HepG2 (cell line): ENCODE data around the gene EPB41L5. TPM values are rescaled to one million over a fixed set of nuclear protein-coding genes. Genes with fewer than 3 reads are reported as not detected.

Source experiments
- ATAC-seq: fragments of 200-7000 bp; cut with Tn5 transposase; 3 replicates; pipeline ENCODE4 v1.9.1; 2020; ENCODE audit warnings: mild to moderate bottlenecking, moderate library complexity
- BruUV-seq: library from RNA; stranded (reverse); fragments of 400-500 nt; replicated peaks from 2 replicates; lab custom pipeline; 2021; lab: Mats Ljungman, UMichigan
- CTCF ChIA-PET: fragments of 300-600 bp; formaldehyde crosslinking; extraction: SDS; loops from one replicate; lab custom pipeline; 2021; ENCODE audit warnings: low total read pairs, inconsistent platforms, low intra/inter-chr PET ratio; lab: Yijun Ruan, JAX
- POLR2A ChIA-PET: fragments of 350-600 bp; sonication (Branson Sonifier 250); formaldehyde crosslinking; loops from one replicate; lab custom pipeline; 2020; ENCODE audit warnings: antibody characterized with exemption, inconsistent platforms; lab: Yijun Ruan, JAX
- DNase-seq: peaks from one replicate; pipeline ENCODE4 v3.0.0-alpha.2; 2015; ENCODE audit warnings: low spot score
- FAIRE-seq: peaks from 3 replicates; lab custom pipeline; 2011; peaks lifted over from hg19 to GRCh38; lab: Jason Lieb, UNC
- H2AFZ ChIP-seq: one replicate; pipeline ENCODE4 v1.6.1; 2011; ENCODE audit warnings: low read length, inconsistent platforms
- H3K27ac ChIP-seq: fragments of 300-600 bp; 3 replicates; pipeline ENCODE4 v1.8.0; 2011; ENCODE audit warnings: mixed run types, mild to moderate bottlenecking, mixed read lengths, low read length, inconsistent platforms; ENCODE audit not compliant: insufficient read depth; ENCODE audit errors: extremely low read length
- H3K27me3 ChIP-seq, 2 experiments: fragments of 200-600 bp in 1 of 2; 2 replicates in 1 of 2; 3 replicates in 1 of 2; pipeline versions ENCODE4 v1.6.0 to v1.8.0; 2011; ENCODE audit warnings: low read length in 2 of 2, mild to moderate bottlenecking in 2 of 2, moderate library complexity in 2 of 2, inconsistent platforms in 1 of 2; ENCODE audit not compliant: insufficient read depth in 2 of 2, control insufficient read depth in 1 of 2
- H3K36me3 ChIP-seq, 2 experiments: fragments of 200-600 bp in 1 of 2; replicated peaks in 1 of 2; 2 replicates in 1 of 2; 3 replicates in 1 of 2; pipeline versions ENCODE4 v1.5.1 to v1.8.0; 2011; ENCODE audit warnings: low read length in 2 of 2, inconsistent platforms in 1 of 2; ENCODE audit not compliant: insufficient read depth in 2 of 2, control insufficient read depth in 1 of 2
- H3K4me1 ChIP-seq: 2 replicates; pipeline ENCODE4 v1.5.1; 2012; ENCODE audit warnings: low read length, inconsistent platforms; ENCODE audit not compliant: insufficient read depth
- H3K4me2 ChIP-seq: 2 replicates; pipeline ENCODE4 v1.6.0; 2011; ENCODE audit warnings: low read depth, low read length, inconsistent platforms
- H3K4me3 ChIP-seq, 3 experiments: fragments of 200-600 bp in 1 of 3; sonication (generic), shearing (Covaris generic) in 1 of 3; replicated peaks in 1 of 3; 2 replicates each; pipeline ENCODE4 v1.5.1; 2011 to 2016; ENCODE audit warnings: low read length in 3 of 3, inconsistent platforms in 2 of 3, low read depth in 2 of 3, mild to moderate bottlenecking in 2 of 3, control low read depth in 1 of 3, mixed read lengths in 1 of 3; ENCODE audit not compliant: insufficient read depth in 1 of 3
- H3K79me2 ChIP-seq: one replicate; pipeline ENCODE4 v1.6.1; 2011; ENCODE audit warnings: low read length, inconsistent platforms; ENCODE audit not compliant: insufficient read depth
- H3K9ac ChIP-seq: 2 replicates; pipeline ENCODE4 v1.6.0; 2011; ENCODE audit warnings: mild to moderate bottlenecking, low read depth, low read length, inconsistent platforms; ENCODE audit not compliant: insufficient read depth
- H3K9me3 ChIP-seq: 2 replicates; pipeline ENCODE4 v1.5.1; 2012; ENCODE audit warnings: mild to moderate bottlenecking, low read length
- H4K20me1 ChIP-seq: 2 replicates; pipeline ENCODE4 v1.6.0; 2011; ENCODE audit warnings: inconsistent platforms, mild to moderate bottlenecking, low read length, moderate library complexity; ENCODE audit not compliant: insufficient read depth
- ATRX ChIP-seq: sonication (generic); formaldehyde crosslinking; IDR thresholded peaks from 2 replicates; pipeline ENCODE4 v1.4.0; 2020; ENCODE audit warnings: missing genetic modification reagents, borderline replicate concordance
- E2F1 ChIP-seq: sonication (generic); formaldehyde crosslinking; IDR thresholded peaks from 2 replicates; pipeline ENCODE4 v1.5.0; 2020; ENCODE audit warnings: missing genetic modification reagents
- GFI1 ChIP-seq: sonication (generic); formaldehyde crosslinking; IDR thresholded peaks from 2 replicates; pipeline ENCODE4 v1.5.0; 2020; ENCODE audit warnings: missing genetic modification reagents, mild to moderate bottlenecking, borderline replicate concordance
- NAIF1 ChIP-seq: sonication (generic); formaldehyde crosslinking; IDR thresholded peaks from 2 replicates; pipeline ENCODE4 v1.5.0; 2020; ENCODE audit warnings: mild to moderate bottlenecking, missing genetic modification reagents, borderline replicate concordance
- PHB2 ChIP-seq: fragments of 450-650 bp; IDR thresholded peaks from 2 replicates; pipeline ENCODE4 v1.6.1; 2018; ENCODE audit not compliant: partially characterized antibody
- ZNF20 ChIP-seq: sonication (generic); formaldehyde crosslinking; IDR thresholded peaks from 2 replicates; pipeline ENCODE4 v1.4.0; 2020; ENCODE audit warnings: mild to moderate bottlenecking, moderate library complexity, missing genetic modification reagents
- ZNF576 ChIP-seq: sonication (generic); formaldehyde crosslinking; IDR thresholded peaks from 2 replicates; pipeline ENCODE4 v1.4.0; 2020; ENCODE audit warnings: mild to moderate bottlenecking, missing genetic modification reagents
- ZNF652 ChIP-seq: IDR thresholded peaks from 2 replicates; pipeline ENCODE4 v1.6.1; 2016; ENCODE audit warnings: low read depth, borderline replicate concordance
- WGBS: methylation state at CpG from one replicate; pipeline ENCODE4 v1.1.6; 2017; ENCODE audit warnings: low lambda C conversion rate; 5-methylcytosine and 5-hydroxymethylcytosine counted together
- in situ Hi-C: cut with HindIII; loops from 2 replicates; pipeline ENCODE4 v1.10.0; 2017; ENCODE audit warnings: low pct_unique_long_range_greater_than_20kb; ENCODE audit not compliant: extremely low pct_ligation_motif_present
- intact Hi-C: fragments of 100-400 bp; cut with micrococcal nuclease; formaldehyde crosslinking; loops from one replicate; pipeline ENCODE4 v1.10.0; 2022; ENCODE audit not compliant: unreplicated experiment
- polyA plus RNA-seq, 8 experiments: library from polyadenylated mRNA; depleted of rRNA in 3 of 8; stranded (reverse) in 7 of 8; unstranded in 1 of 8; fragments of >200 nt; fragmentation: Illumina TruSeq in 4 of 8; extraction: Trizol in 4 of 8; gene quantifications; 2 replicates each; pipeline versions ENCODE4 v1.2.1 to v1.2.3, GENCODE V29; 2011 to 2016; ENCODE audit warnings: low read depth in 4 of 8, missing spikeins in 1 of 8, mixed read lengths in 1 of 8; ENCODE audit not compliant: insufficient read depth in 1 of 8
- total RNA-seq, 5 experiments: library from RNA; depleted of rRNA; stranded (reverse); fragments of >200 nt; fragmentation: Illumina TruSeq; extraction: Trizol; gene quantifications; 2 replicates each; pipeline ENCODE4 v1.2.3, GENCODE V29; 2016; ENCODE audit warnings: low read depth in 1 of 5

The EPB41L5 gene
- total and polyA plus RNA-seq, 2 of the 13 experiments (the other 11 are each of a cell fraction or from before 2014, with no cell fraction given): 40.5 to 47.5 TPM

GRCh38 chr2:120034621-120035020 lies 21.7 kb downstream of the EPB41L5 start:
- Histone ChIP-seq H3K4me3 (no peak overlapping the region), H2AFZ (no peak overlapping the region), H3K9ac (no peak overlapping the region), H3K9me3 (no peaks in the 10 kb centered on the region), H3K27ac (no peak overlapping the region), H4K20me1 (peaks cover 9% of the 10 kb centered on the region), H3K4me1 (peaks cover 23% of the 10 kb centered on the region), H3K4me2 (no peak overlapping the region), H3K27me3 (no peaks in the 10 kb centered on the region), H3K79me2 (peaks cover 70% of the 10 kb centered on the region), H3K36me3 (no peaks in the 10 kb centered on the region; a peak in 1 of 5 replicates)
- POLR2A ChIA-PET: no interaction called here
- no peak for TF ChIP-seq ATRX (CRISPR knock-in tag)
- TF ChIP-seq E2F1: no peak
- no peak for TF ChIP-seq ZNF576 (CRISPR knock-in tag)
- no peak for TF ChIP-seq NAIF1 (CRISPR knock-in tag)
- no peak for TF ChIP-seq PHB2
- no peak for TF ChIP-seq ZNF20
- DNase-seq (no peak), FAIRE-seq (no peak), ATAC-seq (no peak)
- WGBS: 94% methylated on average over 4 of the region's 4 CpGs
- intact Hi-C loops: no loop called here
- in situ Hi-C loops: no loop called here
- BruUV-seq: no TSS peak
- CTCF ChIA-PET: no interaction called here

- Histone ChIP-seq H4K20me1 (peaks cover 9% of the 10 kb centered on the region), H3K9me3 (no peaks in the 10 kb centered on the region), H3K36me3 (0 out of 5 replicates have a peak, but pooled peaks cover 0 to under 1% of the 10 kb centered on the region in 2 experiments), H2AFZ (no peak overlapping the region), H3K9ac (no peak overlapping the region), H3K27ac (no peak overlapping the region), H3K4me1 (peaks cover 23% of the 10 kb centered on the region), H3K79me2 (peaks cover 68% of the 10 kb centered on the region), H3K27me3 (no peaks in the 10 kb centered on the region), H3K4me2 (no peak overlapping the region), H3K4me3 (no peak overlapping the region)
- FAIRE-seq (no peak), DNase-seq (no peak), ATAC-seq (no peak)
- 98% methylated on average over 1 of the region's 1 CpG for WGBS
- CTCF ChIA-PET: interaction anchor here (0.6 kb wide), 1 partner anchor 139 kb away, joined by 3 read pairs; no protein-coding TSS in a partner anchor
- TF ChIP-seq ZNF652 (CRISPR knock-in tag) (no peak), GFI1 (CRISPR knock-in tag) (peak; percentile 92)
- in situ Hi-C loops: no loop called here
- no TSS peak for BruUV-seq
- POLR2A ChIA-PET: no interaction called here
- intact Hi-C loops: loop anchor here (2.0 kb wide), 1 partner anchor 19 kb away; no protein-coding TSS in a partner anchor
Observed at GRCh38 chr2:120036145-120036544, 23.3 kb downstream of the EPB41L5 start.
